Activated CD8-positive, alpha-beta memory T cell treated with anti-CD3 and anti-CD28 coated beads, Interleukin-2, amount 50 U/mL, for 1 hour (primary cell): ENCODE data around the gene SUPT3H.

ENCODE experiments used
- DNase-seq: peaks from one replicate; pipeline ENCODE4 v3.0.0-alpha.2; 2020; ENCODE audit errors: extremely low read depth

Gene SUPT3H

GRCh38 chr6:45118754-45119153, 259.0 kb downstream of the SUPT3H start:
- no peak for DNase-seq

- no peak for DNase-seq
Observed at GRCh38 chr6:45116714-45117410, 260.9 kb downstream of the SUPT3H start.

GRCh38 chr6:45115696-45116095, 262.0 kb downstream of the SUPT3H start:
- no peak for DNase-seq

GRCh38 chr6:45112711-45113110, 265.0 kb downstream of the SUPT3H start:
- no peak for DNase-seq

- no peak for DNase-seq
Observed at GRCh38 chr6:45109551-45109950, 268.2 kb downstream of the SUPT3H start.

GRCh38 chr6:45105170-45105820, 272.4 kb downstream of the SUPT3H start:
- no peak for DNase-seq

GRCh38 chr6:45104429-45104828, 273.3 kb downstream of the SUPT3H start:
- no peak for DNase-seq

- DNase-seq, result no peak
Observed at GRCh38 chr6:45098256-45098655, 279.5 kb downstream of the SUPT3H start.

- DNase-seq, result no peak
Observed at GRCh38 chr6:45094831-45095230, 282.9 kb downstream of the SUPT3H start.

GRCh38 chr6:45092135-45092534, 285.6 kb downstream of the SUPT3H start:
- no peak for DNase-seq

- no peak for DNase-seq
Observed at GRCh38 chr6:45086360-45087084, 291.2 kb downstream of the SUPT3H start.

- DNase-seq, result no peak
Observed at GRCh38 chr6:45084257-45084656, 293.5 kb downstream of the SUPT3H start.

- no peak for DNase-seq
Observed at GRCh38 chr6:45082091-45082490, 295.6 kb downstream of the SUPT3H start.

GRCh38 chr6:45081634-45082033, 296.1 kb downstream of the SUPT3H start:
- DNase-seq, result no peak

GRCh38 chr6:45078432-45078831, 299.3 kb downstream of the SUPT3H start:
- DNase-seq, result no peak

- no peak for DNase-seq
Observed at GRCh38 chr6:45076217-45076930, 301.4 kb downstream of the SUPT3H start.

- DNase-seq, result no peak
Observed at GRCh38 chr6:45075246-45075645, 302.5 kb downstream of the SUPT3H start.

GRCh38 chr6:45074439-45074838, 303.3 kb downstream of the SUPT3H start:
- DNase-seq, result no peak

GRCh38 chr6:45073771-45074170, 304.0 kb downstream of the SUPT3H start:
- DNase-seq, result no peak

- DNase-seq, result no peak
Observed at GRCh38 chr6:45072673-45073072, 305.1 kb downstream of the SUPT3H start.

- no peak for DNase-seq
Observed at GRCh38 chr6:45072016-45072415, 305.7 kb downstream of the SUPT3H start.

GRCh38 chr6:45069091-45069490, 308.6 kb downstream of the SUPT3H start:
- DNase-seq, result no peak
